ENCODE data around the gene CDH23. TPM values are rescaled to one million over a fixed set of nuclear protein-coding genes. Genes with fewer than 3 reads are reported as not detected.

The CDH23 gene
- total and polyA plus RNA-seq, 12 donors, result 1.7 to 20.2 (median 7.8) TPM

DNA sequence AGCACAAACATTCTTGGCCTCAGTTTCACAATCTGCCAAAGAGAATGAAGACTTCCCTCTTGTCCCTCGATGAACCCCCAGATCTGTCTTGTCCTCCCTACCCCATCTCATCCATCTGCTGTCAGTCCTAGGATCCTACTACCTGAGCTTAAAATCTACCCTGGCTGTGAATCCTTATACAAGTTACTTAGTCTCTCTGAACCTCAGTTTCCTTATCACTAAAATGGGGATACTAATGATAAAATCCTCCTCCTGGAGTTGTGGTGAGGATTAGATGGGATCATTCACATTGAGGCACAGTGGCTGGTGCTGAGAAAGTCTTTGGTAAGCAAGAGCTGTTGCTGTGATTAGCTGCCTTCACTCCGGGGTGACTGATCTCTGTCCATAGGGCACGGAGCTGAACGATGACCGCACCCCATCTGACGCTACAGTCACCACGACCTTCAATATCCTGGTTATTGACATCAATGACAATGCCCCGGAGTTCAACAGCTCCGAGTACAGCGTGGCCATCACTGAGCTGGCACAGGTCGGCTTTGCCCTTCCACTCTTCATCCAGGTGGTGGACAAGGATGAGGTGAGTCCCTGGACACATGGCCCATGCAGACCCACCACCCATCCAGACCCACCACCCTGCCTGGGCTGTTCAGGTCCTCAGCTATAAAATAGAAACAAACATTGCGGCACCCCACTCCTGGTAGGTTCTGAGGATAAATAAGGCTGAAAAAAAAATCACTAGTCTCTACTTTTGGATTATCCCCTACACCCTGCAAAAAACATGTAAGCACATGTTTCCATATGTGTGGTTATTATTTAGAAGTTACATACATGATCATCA, 220.3 kb downstream of the CDH23 start:
- no peaks in the 10 kb centered on the region for H3K36me3 ChIP-seq (replicated peaks in 1 of 2)
- H3K27ac ChIP-seq, result no peak overlapping the region
- intact Hi-C loops (cut with DNase I), result no loop called here
- H3K4me3 ChIP-seq, result no peak overlapping the region
- no peak for TF ChIP-seq POLR2A (IDR thresholded peaks at IDR 0.05)
- TF ChIP-seq, protein P1, sequence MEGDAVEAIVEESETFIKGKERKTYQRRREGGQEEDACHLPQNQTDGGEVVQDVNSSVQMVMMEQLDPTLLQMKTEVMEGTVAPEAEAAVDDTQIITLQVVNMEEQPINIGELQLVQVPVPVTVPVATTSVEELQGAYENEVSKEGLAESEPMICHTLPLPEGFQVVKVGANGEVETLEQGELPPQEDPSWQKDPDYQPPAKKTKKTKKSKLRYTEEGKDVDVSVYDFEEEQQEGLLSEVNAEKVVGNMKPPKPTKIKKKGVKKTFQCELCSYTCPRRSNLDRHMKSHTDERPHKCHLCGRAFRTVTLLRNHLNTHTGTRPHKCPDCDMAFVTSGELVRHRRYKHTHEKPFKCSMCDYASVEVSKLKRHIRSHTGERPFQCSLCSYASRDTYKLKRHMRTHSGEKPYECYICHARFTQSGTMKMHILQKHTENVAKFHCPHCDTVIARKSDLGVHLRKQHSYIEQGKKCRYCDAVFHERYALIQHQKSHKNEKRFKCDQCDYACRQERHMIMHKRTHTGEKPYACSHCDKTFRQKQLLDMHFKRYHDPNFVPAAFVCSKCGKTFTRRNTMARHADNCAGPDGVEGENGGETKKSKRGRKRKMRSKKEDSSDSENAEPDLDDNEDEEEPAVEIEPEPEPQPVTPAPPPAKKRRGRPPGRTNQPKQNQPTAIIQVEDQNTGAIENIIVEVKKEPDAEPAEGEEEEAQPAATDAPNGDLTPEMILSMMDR (IDR thresholded peaks at IDR 0.05), result no peak
- H3K9me3 ChIP-seq (replicated peaks in 1 of 3), result no peaks in the 10 kb centered on the region
- peaks cover 0 to 16% of the 10 kb centered on the region in 2 donors for H3K4me1 ChIP-seq (replicated peaks in 1 of 2)
- H3K27me3 ChIP-seq, result no peaks in the 10 kb centered on the region
- DNase-seq, result no peak
- 91 to 97% (median 93%) methylated on average over 4 to 12 of the region's 12 CpGs for WGBS, 4 donors

DNA sequence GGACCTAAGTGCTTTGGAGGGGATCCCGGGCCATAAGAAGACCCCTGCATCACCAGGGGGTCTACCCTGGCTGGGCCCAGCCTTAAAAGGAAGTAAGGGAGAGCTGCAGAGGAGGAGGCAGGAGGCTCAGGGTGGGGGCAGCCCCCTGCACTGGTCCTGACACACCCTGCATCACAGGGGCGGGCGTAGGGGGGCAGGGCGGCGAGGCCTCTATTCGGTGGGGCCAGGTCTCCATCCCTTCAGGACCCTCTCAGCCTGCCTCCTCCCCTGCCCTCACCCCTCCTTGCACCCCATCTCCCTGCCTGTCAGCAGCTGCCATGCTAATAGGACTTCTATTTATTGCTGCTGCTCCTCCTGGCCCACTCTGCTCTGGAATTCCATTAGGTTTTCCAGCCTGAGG, 221.5 kb downstream of the CDH23 start:
- peaks cover 5 to 27% of the 10 kb centered on the region in 2 donors for H3K4me1 ChIP-seq (replicated peaks in 1 of 2)
- 90 to 96% (median 92%) methylated on average over 5 to 6 of the region's 6 CpGs for WGBS, 4 donors
- no peak for TF ChIP-seq POLR2A (IDR thresholded peaks at IDR 0.05)
- TF ChIP-seq, protein P1 (IDR thresholded peaks at IDR 0.05), result no peak
- no peaks in the 10 kb centered on the region for H3K27me3 ChIP-seq
- H3K36me3 ChIP-seq (replicated peaks in 1 of 2), result no peaks in the 10 kb centered on the region
- no peak overlapping the region for H3K27ac ChIP-seq
- no peak for DNase-seq
- no peak overlapping the region for H3K4me3 ChIP-seq
- intact Hi-C loops (cut with DNase I), result no loop called here
- no peaks in the 10 kb centered on the region for H3K9me3 ChIP-seq (replicated peaks in 1 of 3)

DNA sequence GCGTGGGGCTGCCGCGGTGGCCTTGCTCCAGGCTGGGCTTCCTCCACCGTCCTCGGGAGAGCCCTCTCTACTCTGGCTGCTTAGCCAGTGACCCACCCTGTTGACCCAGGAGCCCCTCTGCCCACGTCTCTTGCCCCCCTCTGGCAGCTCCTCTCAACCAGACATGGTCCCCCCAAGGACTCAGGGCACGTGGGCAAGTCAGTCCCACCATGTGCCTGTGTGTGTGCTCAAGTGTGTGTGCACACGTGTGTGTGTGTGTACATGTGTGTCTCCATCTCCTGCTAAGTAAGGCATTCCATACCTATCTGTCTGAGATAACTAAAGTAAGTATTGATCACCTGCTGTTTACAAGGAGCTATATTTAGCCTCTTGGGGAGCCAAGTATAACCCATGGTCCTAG, 221.9 kb downstream of the CDH23 start:
- intact Hi-C loops (cut with DNase I), result no loop called here
- Histone ChIP-seq H3K27me3 (no peaks in the 10 kb centered on the region), H3K36me3 (replicated peaks in 1 of 2) (no peaks in the 10 kb centered on the region), H3K4me3 (no peak overlapping the region), H3K4me1 (replicated peaks in 1 of 2) (peaks cover 5 to 24% of the 10 kb centered on the region in 2 donors), H3K27ac (no peak overlapping the region), H3K9me3 (replicated peaks in 1 of 3) (no peaks in the 10 kb centered on the region)
- 84 to 86% (median 85%) methylated on average over 8 of the region's 8 CpGs for WGBS, 4 donors
- TF ChIP-seq, protein P1 (IDR thresholded peaks at IDR 0.05), result no peak
- TF ChIP-seq POLR2A (IDR thresholded peaks at IDR 0.05), result no peak
- no peak for DNase-seq

DNA sequence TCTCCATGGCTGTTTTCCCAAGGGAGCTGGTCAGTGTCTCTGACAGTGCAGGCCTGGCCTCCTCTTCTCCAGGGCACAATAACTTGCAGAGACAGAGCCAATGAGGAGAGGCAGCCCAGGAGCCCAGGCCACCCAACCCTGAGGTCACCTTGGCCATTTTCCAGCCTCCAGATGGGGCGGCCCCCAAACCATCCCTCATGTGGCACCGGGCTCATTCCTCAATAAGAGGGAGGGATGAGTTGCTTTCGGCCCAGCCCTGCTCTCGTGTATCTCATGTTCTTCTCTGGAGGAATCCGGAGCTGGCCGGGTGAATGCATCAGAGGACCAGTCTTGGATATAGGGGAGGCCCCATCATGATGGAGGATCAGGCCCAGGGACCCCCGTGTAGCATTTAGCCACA, 223.9 kb downstream of the CDH23 start:
- Histone ChIP-seq H3K27ac (peak overlapping the region in 1 of 5 donors; percentile 37), H3K4me3 (no peak overlapping the region), H3K9me3 (replicated peaks in 1 of 3) (no peaks in the 10 kb centered on the region), H3K27me3 (no peaks in the 10 kb centered on the region), H3K36me3 (replicated peaks in 1 of 2) (no peaks in the 10 kb centered on the region), H3K4me1 (replicated peaks in 1 of 2) (peaks cover 5 to 21% of the 10 kb centered on the region in 2 donors)
- no peak for DNase-seq
- 73 to 91% (median 82%) methylated on average over 5 to 7 of the region's 7 CpGs for WGBS, 4 donors
- intact Hi-C loops (cut with DNase I), result no loop called here
- TF ChIP-seq POLR2A (IDR thresholded peaks at IDR 0.05), result no peak
- TF ChIP-seq, protein P1 (IDR thresholded peaks at IDR 0.05), result no peak

Data from adrenal gland (tissue), 12 donors.